Breast epithelium (tissue), 3 donors: ENCODE results near the gene RWDD4.

Experiments used
- POLR2A ChIP-seq: fragments of 450-650 bp; IDR thresholded peaks from one replicate; pipeline ENCODE4 v1.6.1; 2016; ENCODE audit warnings: antibody characterized with exemption, mild to moderate bottlenecking, moderate library complexity
- POLR2AphosphoS5 ChIP-seq, 3 donors: sonication (generic); formaldehyde crosslinking; IDR thresholded peaks; one replicate each; pipeline ENCODE4 v1.6.1; 2017; ENCODE audit warnings: antibody characterized with exemption in 3 of 3
- TF ChIP-seq, protein P1 (sequence below), 3 donors: fragments of 450-650 bp; IDR thresholded peaks; one replicate each; pipeline ENCODE4 v1.5.1; 2016 to 2017; ENCODE audit warnings: antibody characterized with exemption in 3 of 3, mild to moderate bottlenecking in 3 of 3, moderate library complexity in 3 of 3

GRCh38 chr4:183635741-183636140 lies 23.2 kb downstream of the RWDD4 start:
- TF ChIP-seq, protein P1, sequence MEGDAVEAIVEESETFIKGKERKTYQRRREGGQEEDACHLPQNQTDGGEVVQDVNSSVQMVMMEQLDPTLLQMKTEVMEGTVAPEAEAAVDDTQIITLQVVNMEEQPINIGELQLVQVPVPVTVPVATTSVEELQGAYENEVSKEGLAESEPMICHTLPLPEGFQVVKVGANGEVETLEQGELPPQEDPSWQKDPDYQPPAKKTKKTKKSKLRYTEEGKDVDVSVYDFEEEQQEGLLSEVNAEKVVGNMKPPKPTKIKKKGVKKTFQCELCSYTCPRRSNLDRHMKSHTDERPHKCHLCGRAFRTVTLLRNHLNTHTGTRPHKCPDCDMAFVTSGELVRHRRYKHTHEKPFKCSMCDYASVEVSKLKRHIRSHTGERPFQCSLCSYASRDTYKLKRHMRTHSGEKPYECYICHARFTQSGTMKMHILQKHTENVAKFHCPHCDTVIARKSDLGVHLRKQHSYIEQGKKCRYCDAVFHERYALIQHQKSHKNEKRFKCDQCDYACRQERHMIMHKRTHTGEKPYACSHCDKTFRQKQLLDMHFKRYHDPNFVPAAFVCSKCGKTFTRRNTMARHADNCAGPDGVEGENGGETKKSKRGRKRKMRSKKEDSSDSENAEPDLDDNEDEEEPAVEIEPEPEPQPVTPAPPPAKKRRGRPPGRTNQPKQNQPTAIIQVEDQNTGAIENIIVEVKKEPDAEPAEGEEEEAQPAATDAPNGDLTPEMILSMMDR (IDR thresholded peaks at IDR 0.05) = no peak
- TF ChIP-seq POLR2A (no peak), POLR2AphosphoS5 (IDR thresholded peaks at IDR 0.05) (no peak)
